HepG2 (cell line): ENCODE results near the gene SMTNL1.

Experiments used
- CBFB ChIP-seq: sonication (generic); formaldehyde crosslinking; IDR thresholded peaks from 2 replicates; pipeline ENCODE4 v1.4.0; 2020; ENCODE audit warnings: missing genetic modification reagents
- CHD2 ChIP-seq: IDR thresholded peaks from 2 replicates; pipeline ENCODE4 v1.6.1; 2011; ENCODE audit warnings: low read depth, low read length, improper control_type of control experiment
- POLR2A ChIP-seq, 2 experiments: IDR thresholded peaks; 2 replicates each; pipeline ENCODE4 v1.6.1; 2011; ENCODE audit warnings: low read depth in 2 of 2, low read length in 2 of 2, mild to moderate bottlenecking in 1 of 2, moderate library complexity in 1 of 2; ENCODE audit not compliant: insufficient read depth in 1 of 2
- SMARCE1 ChIP-seq: fragments of 450-650 bp; IDR thresholded peaks from 2 replicates; pipeline ENCODE4 v1.6.1; 2017; ENCODE audit warnings: borderline replicate concordance
- SNAPC2 ChIP-seq: sonication (generic); formaldehyde crosslinking; IDR thresholded peaks from 2 replicates; pipeline ENCODE4 v1.8.1; 2022; ENCODE audit warnings: mild to moderate bottlenecking, missing genetic modification reagents
- YY1 ChIP-seq: IDR thresholded peaks from 2 replicates; pipeline ENCODE4 v1.6.1; 2011; ENCODE audit warnings: low read length, low read depth, moderate library complexity, mild to moderate bottlenecking; ENCODE audit not compliant: insufficient read depth, insufficient replicate concordance

DNA sequence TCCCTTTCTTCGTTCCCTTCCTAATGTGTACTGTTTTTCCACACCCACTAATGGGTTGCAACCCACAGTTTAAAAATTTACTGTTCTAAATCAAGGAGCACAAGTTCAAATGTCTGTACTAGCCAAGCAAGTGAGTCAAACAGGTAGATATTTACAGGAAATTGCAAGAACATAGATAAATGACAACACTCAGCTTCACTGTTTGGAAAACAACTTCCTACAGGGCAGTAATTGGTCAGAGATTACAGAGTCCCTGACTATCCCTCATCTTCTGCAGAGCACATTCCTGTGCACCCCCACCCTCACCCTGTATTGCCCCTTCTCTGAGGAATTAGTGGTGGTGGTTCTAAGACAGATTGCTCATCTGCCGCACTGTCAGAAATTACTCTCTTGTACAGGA, 62.0 kb downstream of the SMTNL1 start:
- TF ChIP-seq SNAPC2 (no peak), CHD2 (no peak), YY1 (no peak), POLR2A (IDR thresholded peaks at IDR 0.05; ENCODE audit: insufficient read depth in 1 of 2, low read depth in 2 of 2, low read length in 2 of 2) (no peak), CBFB (CRISPR knock-in tag) (no peak), SMARCE1 (no peak)
